Measurements from ENCODE around the gene EPS8L2. TPM values are rescaled to one million over a fixed set of nuclear protein-coding genes. Genes with fewer than 3 reads are reported as not detected.

EPS8L2 gene
- total and polyA plus RNA-seq, 2 of the 13 experiments (the other 11 are each of a cell fraction or from before 2014, with no cell fraction given) = 89.3 to 416 TPM

DNA sequence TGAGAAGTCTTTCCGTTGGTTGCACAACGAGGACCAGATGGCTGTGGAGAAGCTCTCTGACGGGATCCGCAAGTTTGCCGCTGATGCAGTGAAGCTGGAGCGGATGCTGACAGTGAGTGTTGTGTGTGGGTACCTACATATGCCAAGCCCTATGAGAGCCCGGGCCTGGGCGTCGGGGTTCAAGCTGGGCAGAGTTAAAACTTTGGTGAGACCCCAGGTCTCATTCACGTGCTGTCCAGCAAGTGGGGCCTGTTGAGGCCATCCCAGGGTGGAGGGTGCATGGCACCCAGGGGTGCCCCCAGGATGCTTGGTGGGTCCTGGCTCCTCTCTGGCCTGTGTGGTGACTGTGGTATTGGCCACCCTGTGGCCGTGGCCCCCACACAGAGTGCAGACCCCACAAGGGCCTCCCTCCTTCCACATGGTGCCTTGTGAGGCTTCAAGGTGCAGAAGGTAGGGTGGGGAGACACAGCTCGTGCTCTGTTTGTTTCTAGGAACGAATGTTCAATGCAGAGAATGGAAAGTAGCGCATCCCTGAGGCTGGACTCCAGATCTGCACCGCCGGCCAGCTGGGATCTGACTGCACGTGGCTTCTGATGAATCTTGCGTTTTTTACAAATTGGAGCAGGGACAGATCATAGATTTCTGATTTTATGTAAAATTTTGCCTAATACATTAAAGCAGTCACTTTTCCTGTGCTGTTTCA lies 58.4 kb downstream of the EPS8L2 start (continued):
- TF ChIP-seq CREB1 (IDR thresholded peaks at IDR 0.05) (no peak), CREB1 (CRISPR knock-in tag; IDR thresholded peaks at IDR 0.05) (no peak), NPAS2 (CRISPR knock-in tag; IDR thresholded peaks at IDR 0.05; ENCODE audit: borderline replicate concordance) (no peak), YY1 (IDR thresholded peaks at IDR 0.05; ENCODE audit: insufficient read depth, insufficient replicate concordance, low read depth, low read length) (peak; percentile 8), EED (CRISPR knock-in tag; IDR thresholded peaks at IDR 0.05) (no peak), POLR2A (IDR thresholded peaks at IDR 0.05; ENCODE audit: insufficient read depth in 1 of 2, low read depth in 2 of 2, low read length in 2 of 2) (peak in 1 of 2 experiments; percentile 50; a peak in 2 of 4 replicates)
- TF ChIP-seq, protein P1, sequence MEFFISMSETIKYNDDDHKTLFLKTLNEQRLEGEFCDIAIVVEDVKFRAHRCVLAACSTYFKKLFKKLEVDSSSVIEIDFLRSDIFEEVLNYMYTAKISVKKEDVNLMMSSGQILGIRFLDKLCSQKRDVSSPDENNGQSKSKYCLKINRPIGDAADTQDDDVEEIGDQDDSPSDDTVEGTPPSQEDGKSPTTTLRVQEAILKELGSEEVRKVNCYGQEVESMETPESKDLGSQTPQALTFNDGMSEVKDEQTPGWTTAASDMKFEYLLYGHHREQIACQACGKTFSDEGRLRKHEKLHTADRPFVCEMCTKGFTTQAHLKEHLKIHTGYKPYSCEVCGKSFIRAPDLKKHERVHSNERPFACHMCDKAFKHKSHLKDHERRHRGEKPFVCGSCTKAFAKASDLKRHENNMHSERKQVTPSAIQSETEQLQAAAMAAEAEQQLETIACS (CRISPR knock-in tag; IDR thresholded peaks at IDR 0.05) = no peak
- TF ChIP-seq, protein P2, sequence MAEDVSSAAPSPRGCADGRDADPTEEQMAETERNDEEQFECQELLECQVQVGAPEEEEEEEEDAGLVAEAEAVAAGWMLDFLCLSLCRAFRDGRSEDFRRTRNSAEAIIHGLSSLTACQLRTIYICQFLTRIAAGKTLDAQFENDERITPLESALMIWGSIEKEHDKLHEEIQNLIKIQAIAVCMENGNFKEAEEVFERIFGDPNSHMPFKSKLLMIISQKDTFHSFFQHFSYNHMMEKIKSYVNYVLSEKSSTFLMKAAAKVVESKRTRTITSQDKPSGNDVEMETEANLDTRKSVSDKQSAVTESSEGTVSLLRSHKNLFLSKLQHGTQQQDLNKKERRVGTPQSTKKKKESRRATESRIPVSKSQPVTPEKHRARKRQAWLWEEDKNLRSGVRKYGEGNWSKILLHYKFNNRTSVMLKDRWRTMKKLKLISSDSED (CRISPR knock-in tag; IDR thresholded peaks at IDR 0.05) = no peak
- TF ChIP-seq, protein P3, sequence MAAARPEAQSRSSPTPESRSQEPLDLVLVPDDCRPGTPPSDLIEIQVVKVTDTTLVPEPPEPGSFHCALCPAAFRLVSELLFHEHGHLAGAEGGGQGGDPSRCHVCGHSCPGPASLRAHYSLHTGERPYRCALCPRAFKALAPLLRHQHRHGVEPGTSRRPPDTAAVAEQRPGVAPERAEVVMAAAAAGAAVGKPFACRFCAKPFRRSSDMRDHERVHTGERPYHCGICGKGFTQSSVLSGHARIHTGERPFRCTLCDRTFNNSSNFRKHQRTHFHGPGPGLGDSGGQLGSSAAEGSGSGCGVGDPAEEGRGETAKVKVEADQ (CRISPR knock-in tag; IDR thresholded peaks at IDR 0.05; ENCODE audit: borderline replicate concordance) = no peak
- TF ChIP-seq, protein P4, sequence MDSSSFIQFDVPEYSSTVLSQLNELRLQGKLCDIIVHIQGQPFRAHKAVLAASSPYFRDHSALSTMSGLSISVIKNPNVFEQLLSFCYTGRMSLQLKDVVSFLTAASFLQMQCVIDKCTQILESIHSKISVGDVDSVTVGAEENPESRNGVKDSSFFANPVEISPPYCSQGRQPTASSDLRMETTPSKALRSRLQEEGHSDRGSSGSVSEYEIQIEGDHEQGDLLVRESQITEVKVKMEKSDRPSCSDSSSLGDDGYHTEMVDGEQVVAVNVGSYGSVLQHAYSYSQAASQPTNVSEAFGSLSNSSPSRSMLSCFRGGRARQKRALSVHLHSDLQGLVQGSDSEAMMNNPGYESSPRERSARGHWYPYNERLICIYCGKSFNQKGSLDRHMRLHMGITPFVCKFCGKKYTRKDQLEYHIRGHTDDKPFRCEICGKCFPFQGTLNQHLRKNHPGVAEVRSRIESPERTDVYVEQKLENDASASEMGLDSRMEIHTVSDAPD (CRISPR knock-in tag; IDR thresholded peaks at IDR 0.05) = no peak
- TF ChIP-seq, protein P5, sequence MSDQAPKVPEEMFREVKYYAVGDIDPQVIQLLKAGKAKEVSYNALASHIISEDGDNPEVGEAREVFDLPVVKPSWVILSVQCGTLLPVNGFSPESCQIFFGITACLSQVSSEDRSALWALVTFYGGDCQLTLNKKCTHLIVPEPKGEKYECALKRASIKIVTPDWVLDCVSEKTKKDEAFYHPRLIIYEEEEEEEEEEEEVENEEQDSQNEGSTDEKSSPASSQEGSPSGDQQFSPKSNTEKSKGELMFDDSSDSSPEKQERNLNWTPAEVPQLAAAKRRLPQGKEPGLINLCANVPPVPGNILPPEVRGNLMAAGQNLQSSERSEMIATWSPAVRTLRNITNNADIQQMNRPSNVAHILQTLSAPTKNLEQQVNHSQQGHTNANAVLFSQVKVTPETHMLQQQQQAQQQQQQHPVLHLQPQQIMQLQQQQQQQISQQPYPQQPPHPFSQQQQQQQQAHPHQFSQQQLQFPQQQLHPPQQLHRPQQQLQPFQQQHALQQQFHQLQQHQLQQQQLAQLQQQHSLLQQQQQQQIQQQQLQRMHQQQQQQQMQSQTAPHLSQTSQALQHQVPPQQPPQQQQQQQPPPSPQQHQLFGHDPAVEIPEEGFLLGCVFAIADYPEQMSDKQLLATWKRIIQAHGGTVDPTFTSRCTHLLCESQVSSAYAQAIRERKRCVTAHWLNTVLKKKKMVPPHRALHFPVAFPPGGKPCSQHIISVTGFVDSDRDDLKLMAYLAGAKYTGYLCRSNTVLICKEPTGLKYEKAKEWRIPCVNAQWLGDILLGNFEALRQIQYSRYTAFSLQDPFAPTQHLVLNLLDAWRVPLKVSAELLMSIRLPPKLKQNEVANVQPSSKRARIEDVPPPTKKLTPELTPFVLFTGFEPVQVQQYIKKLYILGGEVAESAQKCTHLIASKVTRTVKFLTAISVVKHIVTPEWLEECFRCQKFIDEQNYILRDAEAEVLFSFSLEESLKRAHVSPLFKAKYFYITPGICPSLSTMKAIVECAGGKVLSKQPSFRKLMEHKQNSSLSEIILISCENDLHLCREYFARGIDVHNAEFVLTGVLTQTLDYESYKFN (CRISPR knock-in tag; conservative IDR thresholded peaks at IDR 0.05) = no peak

Measured in HepG2 (cell line).